GM19455 (cell line): ENCODE results near the gene NUP50.

Experiments used
- ATAC-seq: cut with Tn5 transposase; IDR thresholded peaks from one replicate; pipeline ENCODE4 v1.9.1; 2021; ENCODE audit not compliant: unreplicated experiment

NUP50 gene

GRCh38 chr22:45227645-45228400, 64.1 kb downstream of the NUP50 start:
- ATAC-seq = no peak

GRCh38 chr22:45228401-45228754, 64.7 kb downstream of the NUP50 start:
- ATAC-seq = no peak

GRCh38 chr22:45229181-45229580, 65.5 kb downstream of the NUP50 start:
- no peak for ATAC-seq

GRCh38 chr22:45230026-45230721, 66.4 kb downstream of the NUP50 start:
- ATAC-seq = no peak

- ATAC-seq = no peak
Measured at GRCh38 chr22:45231293-45231692, 67.6 kb downstream of the NUP50 start.

GRCh38 chr22:45233386-45233785, 69.7 kb downstream of the NUP50 start:
- ATAC-seq = no peak

- ATAC-seq = no peak
Measured at GRCh38 chr22:45233827-45234226, 70.1 kb downstream of the NUP50 start.

- ATAC-seq = no peak
Measured at GRCh38 chr22:45235101-45235777, 71.5 kb downstream of the NUP50 start.

GRCh38 chr22:45235851-45236342, 72.2 kb downstream of the NUP50 start:
- no peak for ATAC-seq

GRCh38 chr22:45237065-45237990, 73.6 kb downstream of the NUP50 start:
- no peak for ATAC-seq
